ENCODE measurements around the gene C1orf116. TPM values are rescaled to one million over a fixed set of nuclear protein-coding genes. Genes with fewer than 3 reads are reported as not detected.

C1orf116 gene
- total RNA-seq (ENCODE audit: low replicate concordance), result not detected in 2 replicates

DNA sequence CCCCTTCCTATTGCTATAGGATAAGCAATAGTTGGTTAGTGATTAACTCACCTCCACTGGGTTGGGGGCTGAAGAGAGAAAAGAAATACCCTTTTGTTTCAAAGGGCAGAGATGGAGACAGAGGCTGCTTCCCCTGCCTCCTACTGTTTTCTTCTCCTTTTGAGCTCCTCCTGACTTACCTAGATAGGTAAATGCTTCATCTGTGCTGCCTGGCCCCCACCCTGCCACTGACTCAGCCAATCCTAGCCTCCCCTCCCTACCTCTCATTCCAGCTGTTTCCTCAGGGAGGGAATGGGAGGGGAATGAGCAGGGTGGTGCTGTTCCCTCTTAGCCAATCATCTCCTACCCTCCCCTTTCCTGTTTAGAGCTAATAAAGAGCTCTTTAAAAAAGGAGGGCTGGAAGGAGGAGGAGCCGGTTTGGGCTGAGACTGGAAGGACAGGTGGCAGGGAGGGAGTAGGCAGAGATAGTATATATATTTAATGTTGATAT lies at the start of gene C1orf116:
Gene C1orf116, minus strand, starts transcription at position 229 of the 490 bp plus-strand sequence. CDS start 5,158 bp downstream, outside the sequence.

DNA sequence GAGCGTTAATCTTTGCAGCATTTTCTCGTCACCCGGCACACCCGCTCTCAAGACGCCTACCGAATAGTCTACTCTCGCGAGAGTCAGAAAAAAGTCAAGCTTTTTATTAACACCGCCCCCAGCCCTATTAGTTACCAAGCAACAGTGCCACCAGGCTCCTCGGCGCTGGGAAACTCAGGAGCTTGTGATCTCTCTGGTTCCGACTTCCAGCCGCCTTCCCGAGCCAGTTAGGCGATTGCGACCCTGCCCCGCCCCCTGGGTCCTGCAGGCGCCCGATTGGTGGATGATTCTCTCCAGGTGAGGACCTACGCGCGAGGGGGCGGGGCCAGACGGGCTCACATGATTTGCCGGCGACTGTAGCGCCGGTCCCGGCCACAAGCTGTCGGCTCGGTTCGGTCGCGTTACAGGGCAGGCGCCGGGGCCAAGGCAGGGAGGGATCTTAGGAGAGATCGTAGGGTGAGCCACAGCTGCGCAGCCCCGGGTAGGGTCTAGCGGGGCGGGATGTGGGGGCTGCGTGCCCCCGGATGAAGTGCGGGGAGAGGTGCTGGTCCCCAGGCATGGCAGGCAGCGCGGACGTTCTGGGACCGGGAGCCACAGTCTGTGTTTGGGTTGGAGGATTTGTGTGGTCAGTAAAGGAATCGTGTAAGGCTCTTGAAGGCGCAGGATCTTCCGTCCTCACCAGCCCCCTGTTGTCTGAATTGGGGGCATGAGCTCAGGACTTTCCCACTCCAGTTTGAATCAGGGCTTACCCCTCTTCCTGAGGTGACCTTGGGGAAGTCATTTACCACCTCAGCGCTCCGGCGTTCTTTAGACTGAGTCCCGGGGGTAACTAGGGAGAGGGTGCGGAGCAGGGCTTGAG lies 20.6 kb upstream of the C1orf116 start, which contains the start of gene PFKFB2:
Gene PFKFB2, plus strand, starts transcription at position 365 of the 859 bp plus-strand sequence. CDS start 1,443 bp downstream, outside the sequence.

DNA sequence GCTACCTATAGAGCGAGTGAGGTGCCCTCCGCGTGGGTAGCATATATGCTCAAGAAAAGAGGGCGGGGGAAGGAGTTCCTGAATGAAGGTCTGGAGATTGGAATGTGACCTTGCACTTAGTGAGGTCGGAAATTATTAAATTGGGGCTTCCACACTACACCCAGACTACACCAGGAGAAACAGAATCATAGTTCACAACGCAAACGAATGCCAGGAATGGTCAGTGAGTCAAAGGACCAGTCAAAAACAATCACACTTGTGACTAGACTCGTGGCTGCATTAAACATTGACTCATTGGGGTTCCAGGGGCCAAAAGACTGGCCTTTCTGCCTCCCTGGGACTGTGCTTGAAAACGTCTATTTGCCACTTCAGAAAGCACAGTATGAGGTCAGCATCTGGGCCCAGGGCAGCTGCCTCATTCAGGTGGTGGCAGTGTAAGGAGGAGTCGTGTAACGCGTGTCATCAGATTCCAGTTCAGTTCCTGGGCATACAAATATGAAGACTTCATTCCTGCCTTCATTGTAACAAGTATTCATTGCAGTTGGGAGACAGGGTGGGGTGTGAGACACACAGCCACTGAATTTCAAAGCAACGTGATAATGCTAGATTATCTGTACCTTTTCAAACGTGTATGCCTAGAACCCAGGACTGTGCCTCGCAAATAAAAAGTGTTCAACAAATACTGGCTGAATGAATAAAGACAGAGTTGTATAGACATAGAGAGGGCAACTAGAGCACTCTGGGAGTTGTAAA lies 18.8 kb upstream of the C1orf116 start, which contains the start of gene YOD1:
Gene YOD1, minus strand, starts transcription at position 18 of the 753 bp plus-strand sequence. CDS start 178 bp downstream, outside the sequence.

DNA sequence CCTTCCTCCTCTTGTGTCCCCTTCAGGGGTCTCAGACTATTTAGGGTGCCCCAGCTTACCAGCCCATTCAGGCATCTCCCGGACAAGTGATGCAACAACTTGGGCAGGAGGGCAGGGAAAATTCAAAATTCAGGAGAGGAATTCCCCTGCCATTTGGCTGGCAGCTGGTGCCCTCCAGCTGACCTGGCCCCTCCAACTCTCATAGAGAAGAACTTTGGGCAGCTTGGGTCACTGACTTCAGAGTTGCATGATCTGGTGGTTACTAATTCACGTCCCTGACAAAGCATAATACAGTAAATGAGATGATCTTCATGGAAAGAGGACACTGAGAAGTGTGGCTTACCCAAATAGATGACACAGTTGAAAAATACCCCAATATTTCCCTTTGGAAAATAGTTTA lies 62.1 kb downstream of the C1orf116 start, which contains the start of gene FCAMR:
Gene FCAMR, minus strand, starts transcription at position 15 of the 400 bp plus-strand sequence. CDS start 335 bp downstream, outside the sequence.

Other genes with a start within 250 kb of the C1orf116 start
- gene IL20, start 167.1 kb downstream of the C1orf116 start, total RNA-seq (ENCODE audit: low replicate concordance), result not detected in 2 replicates
- gene IL24, start 135.3 kb downstream of the C1orf116 start, total RNA-seq (ENCODE audit: low replicate concordance), result not detected in 2 replicates
- not detected in 2 replicates for gene FCMR, start 110.8 kb downstream of the C1orf116 start, total RNA-seq (ENCODE audit: low replicate concordance)
- not detected in 2 replicates for gene PIGR, start 86.3 kb downstream of the C1orf116 start, total RNA-seq (ENCODE audit: low replicate concordance)
- not detected in 2 replicates for gene FCAMR, start 62.3 kb downstream of the C1orf116 start, total RNA-seq (ENCODE audit: low replicate concordance)
- gene YOD1, start 18.5 kb upstream of the C1orf116 start, total RNA-seq (ENCODE audit: low replicate concordance), result 3.4 and 5.9 TPM in 2 replicates
- gene PFKFB2, start 20.5 kb upstream of the C1orf116 start, total RNA-seq (ENCODE audit: low replicate concordance), result 5.6 and 5.7 TPM in 2 replicates
- gene C4BPB, start 56.1 kb upstream of the C1orf116 start, total RNA-seq (ENCODE audit: low replicate concordance), result not detected in 2 replicates
- gene C4BPA, start 71.5 kb upstream of the C1orf116 start, total RNA-seq (ENCODE audit: low replicate concordance), result not detected in 2 replicates

Data from smooth muscle cell of the coronary artery (primary cell).